OCI-LY1 (cell line): ENCODE results near the gene CRB2.

Experiments used
- H2AFZ ChIP-seq: fragments of 200-600 bp; sonication (generic), shearing (Covaris generic); 2 replicates; pipeline ENCODE4 v1.6.0; 2014; ENCODE audit warnings: antibody characterized with exemption, mild to moderate bottlenecking, low read length
- H3F3A ChIP-seq: fragments of 200-600 bp; sonication (generic), shearing (Covaris generic); 2 replicates; pipeline ENCODE4 v1.6.0; 2014; ENCODE audit warnings: mild to moderate bottlenecking, antibody characterized with exemption, low read length, moderate library complexity; ENCODE audit not compliant: insufficient read depth
- H3K27ac ChIP-seq: fragments of 200-600 bp; sonication (generic); 2 replicates; pipeline ENCODE4 v1.5.1; 2014; ENCODE audit warnings: low read length, mixed run types, mild to moderate bottlenecking, low read depth; ENCODE audit not compliant: poor library complexity, severe bottlenecking
- H3K27me3 ChIP-seq: fragments of 200-600 bp; sonication (generic); 2 replicates; pipeline ENCODE4 v1.6.0; 2014; ENCODE audit warnings: antibody characterized with exemption, mild to moderate bottlenecking, low read length, moderate library complexity; ENCODE audit not compliant: insufficient read depth
- H3K36me3 ChIP-seq: fragments of 200-600 bp; sonication (generic); 2 replicates; pipeline ENCODE4 v1.6.1; 2014; ENCODE audit warnings: mild to moderate bottlenecking, antibody characterized with exemption, low read length, moderate library complexity, mixed read lengths; ENCODE audit not compliant: insufficient read depth
- H3K4me1 ChIP-seq: fragments of 200-600 bp; sonication (generic); 2 replicates; pipeline ENCODE4 v1.5.1; 2014; ENCODE audit warnings: mild to moderate bottlenecking, low read length, moderate library complexity; ENCODE audit not compliant: insufficient read depth, severe bottlenecking
- H3K4me2 ChIP-seq: fragments of 200-600 bp; sonication (generic), shearing (Covaris generic); 2 replicates; pipeline ENCODE4 v1.6.1; 2014; ENCODE audit warnings: low read length
- H3K4me3 ChIP-seq: fragments of 200-600 bp; sonication (generic); 2 replicates; pipeline ENCODE4 v1.5.1; 2014; ENCODE audit warnings: low read length, low read depth, mild to moderate bottlenecking, mixed read lengths; ENCODE audit not compliant: poor library complexity, severe bottlenecking
- H3K79me2 ChIP-seq: fragments of 200-600 bp; shearing (Covaris generic); 2 replicates; pipeline ENCODE4 v1.6.1; 2016; ENCODE audit warnings: mixed run types, low read length, mixed read lengths; ENCODE audit not compliant: insufficient read depth
- H3K9ac ChIP-seq: fragments of 200-600 bp; sonication (generic), shearing (Covaris generic); 2 replicates; pipeline ENCODE4 v1.6.1; 2014; ENCODE audit warnings: mild to moderate bottlenecking, low read length, mixed read lengths
- H3K9me2 ChIP-seq: fragments of 200-600 bp; sonication (generic), shearing (Covaris generic); 2 replicates; pipeline ENCODE4 v1.6.1; 2014; ENCODE audit warnings: low read depth, mild to moderate bottlenecking, low read length, mixed read lengths
- H3K9me3 ChIP-seq: fragments of 200-600 bp; shearing (Covaris generic); 2 replicates; pipeline ENCODE4 v1.6.1; 2014; ENCODE audit warnings: low read length, mixed read lengths
- H4K20me1 ChIP-seq: fragments of 200-600 bp; sonication (generic), shearing (Covaris generic); 2 replicates; pipeline ENCODE4 v1.6.0; 2016; ENCODE audit warnings: mild to moderate bottlenecking, low read length; ENCODE audit not compliant: insufficient read depth
- EZH2 ChIP-seq: fragments of 200-600 bp; sonication (generic), shearing (Covaris generic); IDR thresholded peaks from 2 replicates; pipeline ENCODE4 v1.8.0; 2017; ENCODE audit warnings: borderline replicate concordance, mixed run types, mild to moderate bottlenecking, antibody characterized with exemption, low read length, moderate library complexity, mixed read lengths
- TF ChIP-seq, protein P1 (sequence below): fragments of 200-600 bp; sonication (generic), shearing (Covaris generic); IDR thresholded peaks from 2 replicates; pipeline ENCODE4 v1.5.1; 2017; ENCODE audit warnings: mild to moderate bottlenecking, antibody characterized with exemption, low read length, moderate library complexity, mixed read lengths

CRB2 gene

GRCh38 chr9:123338710-123339665 is 17.0 kb upstream of the CRB2 start:
- H3K27me3 ChIP-seq: no peaks in the 10 kb centered on the region
- no peaks in the 10 kb centered on the region for H3K36me3 ChIP-seq
- peak overlapping the region; percentile 56 for H3K4me3 ChIP-seq
- no peaks in the 10 kb centered on the region for H4K20me1 ChIP-seq
- peak overlapping the region; percentile 100 for H3K27ac ChIP-seq
- H2AFZ ChIP-seq: no peak overlapping the region
- H3K4me1 ChIP-seq: peaks cover 99% of the 10 kb centered on the region
- H3K9me2 ChIP-seq: no peaks in the 10 kb centered on the region
- TF ChIP-seq, protein P1, sequence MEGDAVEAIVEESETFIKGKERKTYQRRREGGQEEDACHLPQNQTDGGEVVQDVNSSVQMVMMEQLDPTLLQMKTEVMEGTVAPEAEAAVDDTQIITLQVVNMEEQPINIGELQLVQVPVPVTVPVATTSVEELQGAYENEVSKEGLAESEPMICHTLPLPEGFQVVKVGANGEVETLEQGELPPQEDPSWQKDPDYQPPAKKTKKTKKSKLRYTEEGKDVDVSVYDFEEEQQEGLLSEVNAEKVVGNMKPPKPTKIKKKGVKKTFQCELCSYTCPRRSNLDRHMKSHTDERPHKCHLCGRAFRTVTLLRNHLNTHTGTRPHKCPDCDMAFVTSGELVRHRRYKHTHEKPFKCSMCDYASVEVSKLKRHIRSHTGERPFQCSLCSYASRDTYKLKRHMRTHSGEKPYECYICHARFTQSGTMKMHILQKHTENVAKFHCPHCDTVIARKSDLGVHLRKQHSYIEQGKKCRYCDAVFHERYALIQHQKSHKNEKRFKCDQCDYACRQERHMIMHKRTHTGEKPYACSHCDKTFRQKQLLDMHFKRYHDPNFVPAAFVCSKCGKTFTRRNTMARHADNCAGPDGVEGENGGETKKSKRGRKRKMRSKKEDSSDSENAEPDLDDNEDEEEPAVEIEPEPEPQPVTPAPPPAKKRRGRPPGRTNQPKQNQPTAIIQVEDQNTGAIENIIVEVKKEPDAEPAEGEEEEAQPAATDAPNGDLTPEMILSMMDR: no peak
- TF ChIP-seq EZH2: no peak
- H3K9me3 ChIP-seq: no peaks in the 10 kb centered on the region
- peak overlapping the region; percentile 89 for H3K9ac ChIP-seq
- 0 out of 2 replicates have a peak, but pooled peaks cover 4% of the 10 kb centered on the region for H3F3A ChIP-seq
- peak overlapping the region; percentile 80 for H3K4me2 ChIP-seq
- no peaks in the 10 kb centered on the region for H3K79me2 ChIP-seq

GRCh38 chr9:123339666-123340510 is 16.1 kb upstream of the CRB2 start:
- Histone ChIP-seq H2AFZ (no peak overlapping the region), H3F3A (0 out of 2 replicates have a peak, but pooled peaks cover 4% of the 10 kb centered on the region), H4K20me1 (no peaks in the 10 kb centered on the region), H3K36me3 (no peaks in the 10 kb centered on the region), H3K9me2 (no peaks in the 10 kb centered on the region), H3K9me3 (no peaks in the 10 kb centered on the region), H3K4me1 (peaks cover 99% of the 10 kb centered on the region), H3K27ac (peak overlapping the region; percentile 100), H3K79me2 (no peaks in the 10 kb centered on the region), H3K9ac (peak overlapping the region; percentile 89), H3K27me3 (no peaks in the 10 kb centered on the region), H3K4me2 (peak overlapping the region; percentile 80), H3K4me3 (peak overlapping the region; percentile 56)
- TF ChIP-seq, protein P1: no peak
- TF ChIP-seq EZH2: no peak

DNA sequence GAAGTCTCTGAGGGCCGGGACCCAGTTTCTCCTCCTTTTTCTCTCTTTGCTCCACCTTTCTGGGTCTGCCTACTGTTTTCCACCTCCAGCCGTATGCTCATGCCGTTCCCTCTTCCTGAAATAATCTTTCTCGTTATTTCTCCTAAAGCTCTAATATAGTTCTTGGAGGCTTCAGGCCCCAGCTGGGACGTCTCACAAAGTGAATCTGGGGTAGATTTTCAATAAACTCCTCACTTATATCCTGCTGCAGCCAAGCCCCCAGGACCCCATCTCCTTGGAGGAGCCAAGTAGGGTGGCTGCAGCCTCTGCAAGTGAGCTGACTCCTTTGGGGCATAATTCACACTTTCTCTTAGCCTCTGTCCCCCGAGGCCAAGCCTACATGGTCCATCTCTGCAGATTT is 14.2 kb upstream of the CRB2 start:
- no peaks in the 10 kb centered on the region for H3K27me3 ChIP-seq
- TF ChIP-seq EZH2: no peak
- TF ChIP-seq, protein P1: no peak
- no peaks in the 10 kb centered on the region for H3K36me3 ChIP-seq
- no peaks in the 10 kb centered on the region for H3K9me3 ChIP-seq
- no peak overlapping the region for H3K4me3 ChIP-seq
- H3K4me2 ChIP-seq: peak overlapping the region; percentile 80; the same call in 1 of the 2 replicates
- peaks cover 99% of the 10 kb centered on the region for H3K4me1 ChIP-seq
- no peak overlapping the region for H2AFZ ChIP-seq
- H3K79me2 ChIP-seq: no peaks in the 10 kb centered on the region
- H3F3A ChIP-seq: 0 out of 2 replicates have a peak, but pooled peaks cover 4% of the 10 kb centered on the region
- no peaks in the 10 kb centered on the region for H4K20me1 ChIP-seq
- H3K9ac ChIP-seq: peak overlapping the region; percentile 63
- no peaks in the 10 kb centered on the region for H3K9me2 ChIP-seq
- H3K27ac ChIP-seq: peak overlapping the region; percentile 100
